Raji (cell line): ENCODE results near the gene CACNA1C.

Experiments
- POLR2A ChIP-seq: IDR thresholded peaks from 2 replicates; pipeline ENCODE4 v1.6.1; 2011; ENCODE audit warnings: low read depth, low read length, control low read depth; ENCODE audit not compliant: insufficient read depth

Gene CACNA1C

DNA sequence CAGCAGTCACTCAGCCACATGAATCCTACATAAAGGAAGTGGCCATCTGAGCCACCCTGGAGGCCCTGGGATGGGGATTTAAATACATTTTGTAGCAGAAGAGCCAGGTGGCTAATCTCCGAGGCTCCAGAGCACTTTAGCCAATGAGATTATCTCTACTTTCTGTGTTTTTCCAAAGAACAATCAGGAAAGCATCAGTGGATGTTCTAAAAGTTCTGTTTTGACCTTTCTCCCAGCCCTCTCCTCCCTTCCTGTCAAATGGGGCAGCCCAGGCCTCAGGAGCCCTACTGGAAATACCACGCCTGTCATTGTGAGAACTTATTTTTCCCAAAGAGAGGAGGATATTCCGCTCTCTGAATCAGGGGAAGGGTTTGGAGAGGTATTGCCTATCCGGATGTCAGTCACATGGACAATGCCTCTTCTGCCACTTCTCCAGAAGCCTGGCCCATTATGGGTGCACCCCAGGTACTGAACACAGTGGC is 405.2 kb downstream of the CACNA1C start:
- no peak for TF ChIP-seq POLR2A

DNA sequence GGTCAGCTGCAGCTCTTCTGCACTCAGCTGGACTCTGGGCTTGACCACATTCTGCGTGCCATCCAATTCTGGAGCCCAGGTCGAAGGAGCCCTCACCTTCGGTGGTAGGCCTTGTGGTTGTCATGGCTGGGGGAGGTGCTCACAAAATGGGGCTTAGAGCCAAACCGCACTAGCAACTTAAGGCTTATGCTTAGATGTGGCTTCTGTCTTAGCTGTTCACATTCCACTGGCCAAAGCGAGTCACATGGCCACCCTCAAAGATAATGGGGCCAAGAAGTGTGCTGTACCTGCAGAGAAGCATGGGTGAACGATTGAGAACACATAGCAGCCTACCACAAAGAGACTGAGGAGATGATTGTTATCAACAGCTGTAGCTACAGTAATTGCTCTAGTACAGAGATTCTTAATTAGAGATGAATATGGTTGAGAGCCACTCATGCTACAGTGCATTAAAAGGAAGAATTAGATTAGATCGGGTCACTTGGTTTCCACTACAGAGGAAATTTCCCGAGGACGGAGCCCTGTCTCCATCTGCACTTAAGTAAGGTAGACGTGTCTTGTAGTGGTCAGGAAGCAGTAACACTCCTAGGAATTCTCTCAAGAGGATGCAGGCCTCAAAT is 407.4 kb downstream of the CACNA1C start:
- no peak for TF ChIP-seq POLR2A

- TF ChIP-seq POLR2A, result no peak
Observed at GRCh38 chr12:2461046-2461445, 408.3 kb downstream of the CACNA1C start.

GRCh38 chr12:2461645-2462044 is 408.9 kb downstream of the CACNA1C start:
- no peak for TF ChIP-seq POLR2A

DNA sequence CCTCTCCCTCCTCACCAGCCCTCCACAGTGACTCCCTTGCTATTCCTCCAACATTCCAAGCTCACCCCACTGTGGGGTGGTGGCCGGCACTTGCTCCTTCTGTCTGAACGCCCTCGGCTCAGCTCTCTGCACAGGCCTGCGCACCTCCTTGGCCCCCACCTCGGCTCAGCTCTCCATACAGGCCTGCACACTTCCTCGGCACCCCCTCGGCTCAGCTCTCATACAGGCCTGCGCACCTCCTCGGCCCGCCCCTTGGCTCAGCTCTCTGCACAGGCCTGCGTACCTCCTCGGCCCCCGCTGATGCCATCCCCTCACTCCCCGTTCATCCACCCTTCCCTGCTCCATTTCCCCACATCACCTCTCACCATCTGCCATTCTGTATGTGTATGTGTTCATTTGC is 409.3 kb downstream of the CACNA1C start:
- no peak for TF ChIP-seq POLR2A

- no peak for TF ChIP-seq POLR2A
Observed at GRCh38 chr12:2463719-2464118, 410.9 kb downstream of the CACNA1C start.

DNA sequence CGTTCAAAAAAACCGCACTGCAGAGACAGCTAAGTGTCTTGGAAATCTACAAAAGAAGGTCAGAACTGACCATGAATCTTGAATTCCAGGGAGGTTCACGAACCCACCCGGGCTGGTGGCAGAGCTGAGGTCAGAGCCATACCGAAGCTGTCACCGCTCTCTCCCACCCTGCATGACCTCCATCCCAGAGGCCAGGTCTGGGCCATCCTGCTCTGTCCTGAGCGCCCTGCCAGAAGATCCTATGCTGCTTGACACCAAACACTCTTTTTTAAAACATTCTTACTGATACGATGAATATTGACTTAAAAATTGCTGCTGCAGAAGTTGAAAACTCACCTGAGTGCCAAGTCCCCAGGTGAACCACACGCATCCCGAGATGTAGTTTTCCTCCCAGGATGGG is 412.9 kb downstream of the CACNA1C start:
- no peak for TF ChIP-seq POLR2A

DNA sequence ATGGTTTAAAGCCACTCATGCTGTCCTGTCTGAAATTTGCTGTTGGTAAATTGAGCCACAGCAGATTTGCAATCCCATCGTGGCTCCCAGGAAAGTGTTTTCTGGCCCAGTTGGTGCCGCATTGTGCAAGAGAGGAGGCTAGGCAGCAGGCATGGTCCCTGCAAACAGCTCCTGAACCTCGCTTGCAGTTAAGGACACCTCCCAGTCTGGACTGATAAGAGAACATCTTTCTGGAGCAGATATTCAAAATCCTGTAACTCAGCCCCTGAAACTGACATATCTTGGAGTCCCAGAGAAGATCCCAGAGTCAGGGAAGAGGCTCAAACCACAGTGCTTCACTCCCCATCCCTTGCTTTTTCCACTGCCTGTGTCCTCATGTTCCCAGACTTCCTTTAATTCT is 413.4 kb downstream of the CACNA1C start:
- no peak for TF ChIP-seq POLR2A

DNA sequence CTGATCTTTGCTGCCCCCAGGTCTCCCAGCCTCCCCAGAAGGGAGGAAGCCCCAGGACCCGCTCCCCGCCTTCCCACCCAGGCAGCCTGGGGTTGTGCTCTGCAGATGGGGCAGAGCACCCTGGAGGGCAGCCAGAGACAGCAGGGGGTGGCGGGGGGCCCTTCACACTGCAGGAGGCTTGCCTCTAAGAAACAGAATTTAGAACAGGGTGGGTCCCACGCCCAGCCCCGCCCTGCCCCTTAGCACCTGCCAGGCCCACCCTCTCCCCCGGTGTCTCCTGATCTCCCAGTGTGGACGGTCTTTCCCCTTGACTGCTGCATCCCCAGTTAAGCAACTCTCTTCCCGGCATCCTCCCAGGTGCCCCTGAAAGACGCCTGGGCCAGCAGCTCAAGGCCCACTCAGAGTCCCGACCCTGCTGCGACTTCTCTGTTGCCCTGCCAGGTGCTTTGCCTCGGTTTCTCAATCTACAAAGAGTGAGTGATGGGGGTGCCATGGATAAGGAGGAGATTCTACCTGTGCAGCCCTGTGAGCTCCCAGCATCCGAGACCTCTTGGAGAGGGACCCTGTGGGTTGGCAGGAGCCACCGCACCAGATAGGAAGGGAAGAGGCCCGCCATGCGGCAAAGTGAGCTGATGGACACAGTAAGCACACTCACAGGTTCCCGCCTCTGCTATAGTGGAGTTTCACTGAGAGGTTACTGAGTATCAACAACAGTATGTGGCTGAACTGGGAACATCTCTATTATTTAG is 414.8 kb downstream of the CACNA1C start:
- TF ChIP-seq POLR2A, result no peak

GRCh38 chr12:2475984-2476383 is 423.2 kb downstream of the CACNA1C start:
- no peak for TF ChIP-seq POLR2A

DNA sequence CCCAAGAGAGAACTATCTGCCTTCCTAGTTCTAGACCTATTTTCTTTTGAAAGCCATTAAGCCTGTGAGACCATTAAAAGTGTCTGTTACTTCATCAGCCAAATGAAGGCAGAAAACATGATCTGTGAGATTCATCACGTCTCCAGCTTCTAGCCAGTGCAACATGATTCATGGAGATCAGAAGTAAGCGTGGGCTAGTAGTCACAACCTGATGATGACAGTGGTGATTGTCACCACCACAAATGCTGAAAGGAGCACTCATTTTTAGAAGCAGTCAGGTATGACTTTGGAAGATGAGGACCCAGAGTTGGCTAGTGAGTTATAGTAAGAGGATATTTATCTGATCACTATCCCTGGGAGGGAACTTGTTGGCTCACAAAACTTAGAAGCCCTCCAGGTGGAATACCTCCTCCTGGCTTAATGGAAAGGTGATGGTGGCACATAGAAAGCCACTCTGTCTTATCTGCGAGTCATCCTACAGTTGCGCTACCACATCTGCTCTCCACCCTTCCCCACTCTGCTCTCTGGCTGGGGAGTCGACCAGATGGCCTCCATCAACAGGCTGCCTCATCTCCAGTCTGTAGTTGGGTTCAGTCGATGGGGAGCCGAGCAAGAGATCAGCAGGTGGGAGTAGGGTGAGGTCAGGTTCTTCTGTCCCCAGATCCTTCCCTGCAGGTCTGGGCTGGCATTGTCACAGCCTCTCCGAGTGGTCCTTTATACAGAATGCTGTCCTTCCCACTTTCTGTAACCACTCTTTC is 424.4 kb downstream of the CACNA1C start:
- TF ChIP-seq POLR2A, result no peak

- TF ChIP-seq POLR2A, result no peak
Observed at GRCh38 chr12:2479851-2480535, 427.2 kb downstream of the CACNA1C start.

DNA sequence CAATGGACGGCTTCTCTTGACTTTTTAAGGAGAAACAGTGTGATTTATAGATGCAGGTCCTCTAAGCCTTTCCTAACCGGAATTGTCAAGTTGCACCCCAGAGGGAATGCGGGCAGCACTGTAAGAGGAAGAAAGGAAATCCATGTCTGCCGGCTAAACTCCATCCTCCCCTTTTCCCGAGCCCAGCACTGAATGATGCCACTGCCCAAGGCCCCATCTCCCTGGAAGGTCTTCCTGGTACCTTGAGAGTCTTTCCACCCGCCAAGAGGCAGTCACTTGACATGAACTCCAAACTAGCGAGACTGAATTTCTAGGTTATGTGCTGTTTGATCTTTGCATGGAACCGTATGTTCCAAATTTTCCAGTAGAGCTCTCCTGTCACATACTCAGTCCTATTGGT is 428.6 kb downstream of the CACNA1C start:
- TF ChIP-seq POLR2A, result no peak

DNA sequence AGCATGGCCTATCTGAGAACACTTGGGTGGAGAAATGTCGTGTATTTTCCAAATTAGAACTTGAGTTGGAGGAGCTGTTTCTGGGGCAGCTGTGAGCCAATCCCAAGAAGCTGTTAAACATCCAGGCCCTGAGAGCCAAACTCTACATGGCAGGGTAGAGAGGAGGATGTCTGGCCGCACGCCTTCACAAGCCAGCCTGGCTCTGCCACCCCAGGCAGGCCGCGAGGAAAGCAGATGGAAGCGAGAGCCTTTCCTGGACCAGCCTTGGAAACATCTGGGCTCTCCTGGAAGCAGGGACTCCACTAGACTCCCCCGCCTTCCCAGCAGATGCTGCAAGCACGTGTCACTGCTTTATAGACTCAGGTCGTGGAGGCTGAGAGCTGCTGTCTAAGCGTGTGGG is 429.2 kb downstream of the CACNA1C start:
- TF ChIP-seq POLR2A, result no peak

DNA sequence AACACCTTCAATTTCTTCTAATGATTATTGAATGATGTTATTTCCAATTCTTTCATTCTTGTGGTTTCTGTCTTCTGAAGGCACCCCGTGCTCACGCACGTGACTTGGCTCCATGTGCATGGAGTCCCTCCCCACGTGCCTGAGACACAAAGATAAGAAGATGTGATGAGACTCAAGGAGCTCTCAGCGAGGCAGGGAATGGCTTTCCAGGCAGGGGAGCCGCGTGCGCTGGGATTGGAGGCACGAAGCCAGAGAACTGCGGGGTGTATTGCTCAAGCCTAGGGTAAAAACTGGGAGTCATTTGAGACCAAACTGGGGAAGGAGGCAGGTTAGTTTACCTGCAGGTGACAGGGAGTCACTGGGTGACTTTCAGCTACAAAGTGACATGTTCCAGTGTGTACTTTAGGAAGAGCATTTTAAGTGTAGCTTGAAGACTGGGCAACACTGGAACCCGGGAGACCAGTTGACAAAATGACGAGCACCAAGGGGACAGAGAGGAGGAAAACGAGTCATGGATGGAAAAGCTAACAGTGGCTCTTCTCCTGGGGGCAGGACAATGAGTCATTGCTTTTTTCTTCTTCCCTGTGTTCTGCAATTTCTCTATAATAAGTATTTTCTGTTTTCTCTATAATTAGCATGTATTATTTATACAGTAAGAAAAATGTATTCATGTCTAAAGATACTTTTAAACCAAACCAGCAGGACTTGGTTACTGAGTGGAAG is 430.3 kb downstream of the CACNA1C start:
- TF ChIP-seq POLR2A, result no peak
